HepG2 (cell line): Measurements from ENCODE around the gene UBTF. TPM values are rescaled to one million over a fixed set of nuclear protein-coding genes. Genes with fewer than 3 reads are reported as not detected.
A peak's percentile ranks its signal among the peaks of the same experiment; 100 is the strongest.

Experiments used
- BRD4 ChIP-seq: sonication (generic); formaldehyde crosslinking; IDR thresholded peaks from 2 replicates; pipeline ENCODE4 v1.4.0; 2020; ENCODE audit warnings: missing genetic modification reagents
- CREB3 ChIP-seq: sonication (generic); formaldehyde crosslinking; IDR thresholded peaks from 2 replicates; pipeline ENCODE4 v1.5.0; 2020; ENCODE audit warnings: missing genetic modification reagents
- DMAP1 ChIP-seq: IDR thresholded peaks from 2 replicates; pipeline ENCODE4 v1.6.1; 2016
- ELF1 ChIP-seq: sonication (generic); formaldehyde crosslinking; IDR thresholded peaks from 2 replicates; pipeline ENCODE4 v1.4.0; 2020; ENCODE audit warnings: missing genetic modification reagents
- JUNB ChIP-seq: sonication (generic); formaldehyde crosslinking; IDR thresholded peaks from 2 replicates; pipeline ENCODE4 v1.8.0; 2022; ENCODE audit warnings: missing genetic modification reagents, mild to moderate bottlenecking, borderline replicate concordance
- MTF1 ChIP-seq: sonication (generic); formaldehyde crosslinking; IDR thresholded peaks from 2 replicates; pipeline ENCODE4 v1.5.0; 2020; ENCODE audit warnings: missing genetic modification reagents
- MXI1 ChIP-seq: IDR thresholded peaks from 3 replicates; pipeline ENCODE4 v1.6.1; 2012; ENCODE audit warnings: low read depth, low read length, inconsistent platforms, borderline replicate concordance
- SMAD9 ChIP-seq: sonication (generic); formaldehyde crosslinking; IDR thresholded peaks from 2 replicates; pipeline ENCODE4 v1.5.1; 2020; ENCODE audit warnings: mild to moderate bottlenecking, missing genetic modification reagents
- TCF7 ChIP-seq: sonication (generic); IDR thresholded peaks from 2 replicates; pipeline ENCODE4 v1.6.1; 2016; ENCODE audit warnings: antibody characterized with exemption, low read depth
- TP53 ChIP-seq: sonication (generic); formaldehyde crosslinking; conservative IDR thresholded peaks from 2 replicates; pipeline ENCODE4 v1.4.0; 2020; ENCODE audit warnings: missing genetic modification reagents
- U2AF1 ChIP-seq: fragments of 200-400 bp; formaldehyde crosslinking; optimal IDR thresholded peaks from 2 replicates; pipeline ENCODE3; 2017; ENCODE audit warnings: mild to moderate bottlenecking, low read depth, low read length
- ZBTB14 ChIP-seq: sonication (generic); formaldehyde crosslinking; IDR thresholded peaks from 2 replicates; pipeline ENCODE4 v1.4.0; 2020; ENCODE audit warnings: missing genetic modification reagents
- ZNF318 ChIP-seq: sonication (generic); formaldehyde crosslinking; IDR thresholded peaks from 2 replicates; pipeline ENCODE4 v1.4.0; 2020; ENCODE audit warnings: mild to moderate bottlenecking, missing genetic modification reagents
- ZNF576 ChIP-seq: sonication (generic); formaldehyde crosslinking; IDR thresholded peaks from 2 replicates; pipeline ENCODE4 v1.4.0; 2020; ENCODE audit warnings: mild to moderate bottlenecking, missing genetic modification reagents
- ZNF768 ChIP-seq: sonication (generic); formaldehyde crosslinking; IDR thresholded peaks from 2 replicates; pipeline ENCODE4 v1.4.0; 2020; ENCODE audit warnings: missing genetic modification reagents
- polyA plus RNA-seq, 8 experiments: library from polyadenylated mRNA; depleted of rRNA in 3 of 8; stranded (reverse) in 7 of 8; unstranded in 1 of 8; fragments of >200 nt; fragmentation: Illumina TruSeq in 4 of 8; extraction: Trizol in 4 of 8; gene quantifications; 2 replicates each; pipeline versions ENCODE4 v1.2.1 to v1.2.3, GENCODE V29; 2011 to 2016; ENCODE audit warnings: low read depth in 4 of 8, missing spikeins in 1 of 8, mixed read lengths in 1 of 8; ENCODE audit not compliant: insufficient read depth in 1 of 8
- total RNA-seq, 5 experiments: library from RNA; depleted of rRNA; stranded (reverse); fragments of >200 nt; fragmentation: Illumina TruSeq; extraction: Trizol; gene quantifications; 2 replicates each; pipeline ENCODE4 v1.2.3, GENCODE V29; 2016; ENCODE audit warnings: low read depth in 1 of 5

UBTF gene
- total and polyA plus RNA-seq, 2 of the 13 experiments (the other 11 are each of a cell fraction or from before 2014, with no cell fraction given) = 15.2 to 60.9 TPM

- TF ChIP-seq CREB3 (CRISPR knock-in tag) (no peak), U2AF1 (no peak), TCF7 (no peak), ELF1 (CRISPR knock-in tag) (peak; percentile 36; the same call in 1 of the 2 replicates), JUNB (no peak), SMAD9 (CRISPR knock-in tag) (no peak), DMAP1 (peak; percentile 50; the same call in 1 of the 2 replicates), MTF1 (CRISPR knock-in tag) (no peak), BRD4 (CRISPR knock-in tag) (no peak), ZNF318 (CRISPR knock-in tag) (no peak), TP53 (CRISPR knock-in tag) (no peak), ZNF576 (no peak), ZBTB14 (peak; percentile 91), ZNF768 (no peak), MXI1 (peak; percentile 76; the same call in 1 of the 3 replicates)
Observed at GRCh38 chr17:44199553-44200477, 19.7 kb downstream of the UBTF start, which contains the start of gene ATXN7L3 (continued).
